SU-DHL-6 (cell line): ENCODE results near the gene EIF4G2.

Experiments
- H2AFZ ChIP-seq: fragments of 200-600 bp; sonication (generic); 2 replicates; pipeline ENCODE4 v1.6.1; 2014; ENCODE audit warnings: low read depth, mild to moderate bottlenecking, moderate library complexity, mixed read lengths, antibody characterized with exemption, low read length; ENCODE audit not compliant: severe bottlenecking
- H3F3A ChIP-seq: fragments of 200-600 bp; shearing (Covaris generic); 2 replicates; pipeline ENCODE4 v1.6.0; 2016; ENCODE audit warnings: antibody characterized with exemption, mild to moderate bottlenecking; ENCODE audit not compliant: insufficient read depth
- H3K27ac ChIP-seq: fragments of 200-600 bp; sonication (generic); 2 replicates; pipeline ENCODE4 v1.5.1; 2016; ENCODE audit warnings: low read depth, mild to moderate bottlenecking, low read length, moderate library complexity, mixed read lengths
- H3K27me3 ChIP-seq: fragments of 200-600 bp; sonication (generic), shearing (Covaris generic); 2 replicates; pipeline ENCODE4 v1.6.0; 2014; ENCODE audit warnings: mild to moderate bottlenecking, low read length
- H3K36me3 ChIP-seq: fragments of 200-600 bp; sonication (generic); 2 replicates; pipeline ENCODE4 v1.6.1; 2014; ENCODE audit warnings: mild to moderate bottlenecking, low read length, mixed read lengths
- H3K4me2 ChIP-seq: fragments of 300-600, 200-600 bp; shearing (Covaris generic), sonication (generic); 2 replicates; pipeline ENCODE4 v1.6.0; 2014; ENCODE audit warnings: low read length, low read depth, mild to moderate bottlenecking; ENCODE audit not compliant: poor library complexity, severe bottlenecking
- H3K4me3 ChIP-seq: fragments of 200-600 bp; sonication (generic); 2 replicates; pipeline ENCODE4 v1.5.1; 2014; ENCODE audit warnings: antibody characterized with exemption, low read length, mild to moderate bottlenecking, mixed read lengths; ENCODE audit not compliant: insufficient read depth, poor library complexity, severe bottlenecking
- H3K79me2 ChIP-seq: fragments of 200-600 bp; sonication (generic); 2 replicates; pipeline ENCODE4 v1.6.1; 2014; ENCODE audit warnings: mild to moderate bottlenecking, low read length, moderate library complexity; ENCODE audit not compliant: insufficient read depth
- H3K9ac ChIP-seq: fragments of 200-600 bp; sonication (generic); 2 replicates; pipeline ENCODE4 v1.7.0; 2014; ENCODE audit warnings: mild to moderate bottlenecking, low read length
- H3K9me2 ChIP-seq: fragments of 200-600 bp; sonication (generic); replicated peaks from 2 replicates; pipeline ENCODE4 v1.6.1; 2014; ENCODE audit warnings: low read length; ENCODE audit not compliant: insufficient read depth
- H3K9me3 ChIP-seq: fragments of 200-600 bp; sonication (generic); 2 replicates; pipeline ENCODE4 v1.6.1; 2014; ENCODE audit warnings: low read length, mixed read lengths; ENCODE audit not compliant: insufficient read depth
- H4K20me1 ChIP-seq: fragments of 200-600 bp; sonication (generic); 2 replicates; pipeline ENCODE4 v1.6.1; 2014; ENCODE audit warnings: low read depth, mild to moderate bottlenecking, antibody characterized with exemption, low read length, moderate library complexity, mixed read lengths
- CTCF ChIP-seq: fragments of 200-600 bp; sonication (generic); IDR thresholded peaks from one replicate; pipeline ENCODE4 v1.5.1; 2017; ENCODE audit warnings: antibody characterized with exemption, mild to moderate bottlenecking, low read length, moderate library complexity; ENCODE audit not compliant: insufficient read depth, poor library complexity, severe bottlenecking
- EZH2phosphoT487 ChIP-seq: fragments of 200-600 bp; sonication (generic), shearing (Covaris generic); conservative IDR thresholded peaks from 2 replicates; pipeline ENCODE4 v1.6.1; 2018; ENCODE audit warnings: mild to moderate bottlenecking, antibody characterized with exemption, low read length, moderate library complexity, mixed read lengths

Gene EIF4G2

GRCh38 chr11:10805741-10806140, 3.0 kb downstream of the EIF4G2 start:
- Histone ChIP-seq H3K4me2 (no peak overlapping the region), H3K9me2 (no peaks in the 10 kb centered on the region), H3F3A (peaks cover 55% of the 10 kb centered on the region), H3K27ac (no peak overlapping the region), H3K9me3 (no peaks in the 10 kb centered on the region), H3K4me3 (no peak overlapping the region), H3K27me3 (no peaks in the 10 kb centered on the region), H2AFZ (no peak overlapping the region), H3K79me2 (peaks cover 36% of the 10 kb centered on the region), H4K20me1 (peaks cover 4% of the 10 kb centered on the region; the same call in 1 of the 2 replicates), H3K9ac (no peak overlapping the region), H3K36me3 (peaks cover 66% of the 10 kb centered on the region)
- TF ChIP-seq EZH2phosphoT487, result no peak
- TF ChIP-seq CTCF, result no peak

GRCh38 chr11:10803676-10804075, 5.0 kb downstream of the EIF4G2 start:
- TF ChIP-seq CTCF (no peak), EZH2phosphoT487 (no peak)
- Histone ChIP-seq H4K20me1 (peaks cover 12% of the 10 kb centered on the region; the same call in 1 of the 2 replicates), H3F3A (peaks cover 72% of the 10 kb centered on the region), H3K9me3 (no peaks in the 10 kb centered on the region), H3K9ac (no peak overlapping the region), H3K79me2 (peaks cover 36% of the 10 kb centered on the region), H3K27me3 (no peaks in the 10 kb centered on the region), H3K4me3 (no peak overlapping the region), H3K36me3 (peaks cover 87% of the 10 kb centered on the region), H2AFZ (no peak overlapping the region), H3K9me2 (no peaks in the 10 kb centered on the region), H3K27ac (no peak overlapping the region), H3K4me2 (no peak overlapping the region)

GRCh38 chr11:10800292-10800691, 8.4 kb downstream of the EIF4G2 start:
- Histone ChIP-seq H3K9me3 (no peaks in the 10 kb centered on the region), H3K9me2 (no peaks in the 10 kb centered on the region), H3K4me2 (no peak overlapping the region), H3K4me3 (no peak overlapping the region), H2AFZ (no peak overlapping the region), H3K9ac (no peak overlapping the region), H3K27ac (no peak overlapping the region), H3F3A (peaks cover 87% of the 10 kb centered on the region), H4K20me1 (peaks cover 19% of the 10 kb centered on the region; the same call in 1 of the 2 replicates), H3K27me3 (no peaks in the 10 kb centered on the region), H3K79me2 (peaks cover 5% of the 10 kb centered on the region; the same call in 1 of the 2 replicates), H3K36me3 (peaks cover 88% of the 10 kb centered on the region)
- TF ChIP-seq CTCF (no peak), EZH2phosphoT487 (no peak)
